Left ventricle myocardium superior (tissue), 1 donor: ENCODE data around the gene CSTF3. TPM values are rescaled to one million over a fixed set of nuclear protein-coding genes. Genes with fewer than 3 reads are reported as not detected.
"Not testable (repeated sequence)": the region's sequence is repeated elsewhere in the genome, so short reads cannot be mapped to it uniquely, and the experiment has no call there.

Source experiments
- ATAC-seq: fragments of 200-7000 bp; cut with Tn5 transposase; one replicate; pipeline ENCODE4 v1.9.1; 2020; ENCODE audit warnings: mild to moderate bottlenecking, moderate library complexity
- DNase-seq: peaks from one replicate; pipeline ENCODE4 v3.0.0-alpha.2; 2020
- intact Hi-C: fragments of 100-400 bp; cut with micrococcal nuclease; formaldehyde crosslinking; loops from one replicate; pipeline ENCODE4 v1.11.0; 2022
- total RNA-seq: library from RNA; stranded (reverse); fragmentation: NEBNext Ultra II Directional; extraction: Animal tissue kit (Norgen Biotek cat#: 25700); gene quantifications from one replicate; pipeline ENCODE4 v1.2.1, GENCODE V29; 2021
- donor health status: DM: no; HTN: yes; CAD: no; lungs with severe emphysema.

The CSTF3 gene
- total RNA-seq, 1 donor from 2014 or later, result 9.8 TPM

- peak; percentile 52 for ATAC-seq
- intact Hi-C loops, result loop anchor here (2.0 to 10.0 kb wide), 3 partner anchors 62 to 516 kb away; no protein-coding TSS in a partner anchor
Measured at GRCh38 chr11:33168709-33169200, 7.5 kb upstream of the CSTF3 start.

GRCh38 chr11:33162831-33163230, 1.6 kb upstream of the CSTF3 start:
- ATAC-seq (no peak), DNase-seq (no peak)
- intact Hi-C loops, result loop anchor here (10.0 kb wide), 1 partner anchor 522 kb away; no protein-coding TSS in a partner anchor

More at GRCh38 chr11:33168709-33169200, 7.5 kb upstream of the CSTF3 start:
- no peak for DNase-seq

GRCh38 chr11:33160587-33160986, 693 bp downstream of the CSTF3 start:
- DNase-seq, result no peak
- ATAC-seq, result no peak
- intact Hi-C loops, result loop anchor here (10.0 kb wide), 1 partner anchor 524 kb away; no protein-coding TSS in a partner anchor

GRCh38 chr11:33160136-33160535, 1.1 kb downstream of the CSTF3 start:
- intact Hi-C loops, result loop anchor here (10.0 kb wide), 1 partner anchor 525 kb away; no protein-coding TSS in a partner anchor
- DNase-seq (no peak), ATAC-seq (no peak)

- intact Hi-C loops, DNase-seq, ATAC-seq: not testable (repeated sequence)
Measured at GRCh38 chr11:33159378-33159867, 1.9 kb downstream of the CSTF3 start.

GRCh38 chr11:33158596-33159275, 2.5 kb downstream of the CSTF3 start:
- intact Hi-C loops, result no loop called here
- DNase-seq (no peak), ATAC-seq (no peak)

- ATAC-seq (no peak), DNase-seq (no peak)
- intact Hi-C loops, result no loop called here
Measured at GRCh38 chr11:33157103-33158027, 3.9 kb downstream of the CSTF3 start.

- DNase-seq (no peak), ATAC-seq (no peak)
- intact Hi-C loops, result no loop called here
Measured at GRCh38 chr11:33151399-33151798, 9.9 kb downstream of the CSTF3 start.

- ATAC-seq (no peak), DNase-seq (no peak)
- intact Hi-C loops, result no loop called here
Measured at GRCh38 chr11:33147559-33147958, 13.7 kb downstream of the CSTF3 start.

- ATAC-seq, result no peak
- intact Hi-C loops, result no loop called here
- no peak for DNase-seq
Measured at GRCh38 chr11:33135768-33136443, 25.4 kb downstream of the CSTF3 start.

- intact Hi-C loops, result no loop called here
- ATAC-seq (no peak), DNase-seq (no peak)
Measured at GRCh38 chr11:33135216-33135615, 26.1 kb downstream of the CSTF3 start.

GRCh38 chr11:33134276-33134675, 27.0 kb downstream of the CSTF3 start:
- ATAC-seq, result no peak
- no peak for DNase-seq
- intact Hi-C loops, result no loop called here

- intact Hi-C loops, result no loop called here
- no peak for DNase-seq
- ATAC-seq, result no peak
Measured at GRCh38 chr11:33133761-33134160, 27.5 kb downstream of the CSTF3 start.

GRCh38 chr11:33132510-33132909, 28.8 kb downstream of the CSTF3 start:
- ATAC-seq, result no peak
- intact Hi-C loops, result no loop called here
- DNase-seq, result no peak

GRCh38 chr11:33128739-33129138, 32.5 kb downstream of the CSTF3 start:
- ATAC-seq (no peak), DNase-seq (no peak)
- intact Hi-C loops, result no loop called here

- no peak for DNase-seq
- intact Hi-C loops, result no loop called here
- no peak for ATAC-seq
Measured at GRCh38 chr11:33125611-33126010, 35.7 kb downstream of the CSTF3 start.

GRCh38 chr11:33125025-33125424, 36.3 kb downstream of the CSTF3 start:
- DNase-seq (no peak), ATAC-seq (no peak)
- intact Hi-C loops, result no loop called here

- DNase-seq, ATAC-seq, intact Hi-C loops: not testable (repeated sequence)
Measured at GRCh38 chr11:33122696-33123095, 38.6 kb downstream of the CSTF3 start.

- no peak for DNase-seq
- intact Hi-C loops, result no loop called here
- ATAC-seq, result no peak
Measured at GRCh38 chr11:33116535-33116934, 44.7 kb downstream of the CSTF3 start.
